C4-2B (cell line): Measurements from ENCODE around the gene VPS54.

Experiments used
- ZFX ChIP-seq: fragments of 450-650 bp; IDR thresholded peaks from 2 replicates; pipeline ENCODE4 v1.6.1; 2017
- TF ChIP-seq, protein P1 (sequence below): fragments of 450-650 bp; conservative IDR thresholded peaks from 2 replicates; pipeline ENCODE4 v1.5.1; 2017; ENCODE audit warnings: mild to moderate bottlenecking

DNA sequence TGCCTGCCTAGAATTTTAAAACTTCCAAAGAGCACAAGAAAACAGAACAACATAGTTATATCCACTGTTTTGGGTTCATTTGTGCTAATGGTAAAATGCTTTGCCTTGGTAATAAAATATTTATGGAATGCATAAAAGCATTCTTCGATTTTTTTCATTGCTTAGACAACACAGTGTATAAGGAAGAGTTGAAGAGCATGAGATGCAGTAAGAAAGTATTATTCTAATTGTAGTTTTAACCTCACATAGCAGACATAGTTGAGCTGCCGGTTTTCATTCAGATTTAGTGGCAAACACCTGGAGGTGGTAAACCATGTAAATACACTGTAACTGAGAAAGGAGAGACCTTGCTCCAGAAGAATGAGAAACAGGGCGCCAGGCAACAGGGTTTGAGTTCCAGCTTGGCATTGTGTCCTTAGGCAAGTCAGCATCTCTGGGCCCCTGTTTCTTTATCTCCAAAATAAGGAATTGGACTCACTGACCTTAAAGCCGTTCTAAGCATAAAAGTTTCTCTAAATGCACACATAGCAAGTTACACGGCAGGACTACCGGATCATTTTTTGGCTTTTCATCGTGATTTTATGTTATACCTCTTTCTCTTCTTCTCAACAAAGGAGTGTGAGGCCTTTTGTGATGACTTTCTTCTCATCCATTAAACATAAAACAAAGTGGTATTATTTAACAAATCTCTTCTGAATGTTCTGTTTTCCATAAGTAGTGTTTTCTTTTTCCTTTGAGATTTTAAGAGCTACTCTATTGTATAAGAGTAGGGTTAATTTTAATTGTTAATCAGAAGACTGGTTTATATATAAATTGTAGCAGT lies 169.6 kb downstream of the VPS54 start:
- TF ChIP-seq, protein P1, sequence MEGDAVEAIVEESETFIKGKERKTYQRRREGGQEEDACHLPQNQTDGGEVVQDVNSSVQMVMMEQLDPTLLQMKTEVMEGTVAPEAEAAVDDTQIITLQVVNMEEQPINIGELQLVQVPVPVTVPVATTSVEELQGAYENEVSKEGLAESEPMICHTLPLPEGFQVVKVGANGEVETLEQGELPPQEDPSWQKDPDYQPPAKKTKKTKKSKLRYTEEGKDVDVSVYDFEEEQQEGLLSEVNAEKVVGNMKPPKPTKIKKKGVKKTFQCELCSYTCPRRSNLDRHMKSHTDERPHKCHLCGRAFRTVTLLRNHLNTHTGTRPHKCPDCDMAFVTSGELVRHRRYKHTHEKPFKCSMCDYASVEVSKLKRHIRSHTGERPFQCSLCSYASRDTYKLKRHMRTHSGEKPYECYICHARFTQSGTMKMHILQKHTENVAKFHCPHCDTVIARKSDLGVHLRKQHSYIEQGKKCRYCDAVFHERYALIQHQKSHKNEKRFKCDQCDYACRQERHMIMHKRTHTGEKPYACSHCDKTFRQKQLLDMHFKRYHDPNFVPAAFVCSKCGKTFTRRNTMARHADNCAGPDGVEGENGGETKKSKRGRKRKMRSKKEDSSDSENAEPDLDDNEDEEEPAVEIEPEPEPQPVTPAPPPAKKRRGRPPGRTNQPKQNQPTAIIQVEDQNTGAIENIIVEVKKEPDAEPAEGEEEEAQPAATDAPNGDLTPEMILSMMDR: no peak
- no peak for TF ChIP-seq ZFX
